Activated naive CD4-positive, alpha-beta T cell treated with Interleukin-2 at 50 U/mL for 16 hours (primary cell): Measurements from ENCODE around the gene NEDD4L.

Source experiments
- DNase-seq: peaks from one replicate; pipeline ENCODE4 v3.0.0-alpha.2; 2020

Gene NEDD4L

DNA sequence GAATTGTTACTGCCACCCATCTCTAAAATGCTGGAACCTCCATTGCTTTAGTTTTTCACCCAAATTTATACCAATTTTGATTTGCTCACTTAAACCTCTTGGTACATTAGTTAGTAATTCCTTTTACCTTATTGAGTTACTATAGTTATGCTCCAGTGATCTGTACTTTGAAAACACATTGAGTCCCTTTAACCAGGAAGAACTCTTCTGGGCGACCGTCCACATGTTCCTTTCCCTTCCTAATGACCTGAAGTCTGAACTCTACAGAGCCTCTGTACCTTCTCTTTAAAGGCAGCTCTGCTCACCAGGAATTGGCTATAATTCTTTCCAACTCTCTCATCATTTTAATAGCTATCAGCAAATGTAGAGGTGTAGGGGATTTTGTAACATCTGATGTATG is 290.0 kb downstream of the NEDD4L start:
- no peak for DNase-seq

DNA sequence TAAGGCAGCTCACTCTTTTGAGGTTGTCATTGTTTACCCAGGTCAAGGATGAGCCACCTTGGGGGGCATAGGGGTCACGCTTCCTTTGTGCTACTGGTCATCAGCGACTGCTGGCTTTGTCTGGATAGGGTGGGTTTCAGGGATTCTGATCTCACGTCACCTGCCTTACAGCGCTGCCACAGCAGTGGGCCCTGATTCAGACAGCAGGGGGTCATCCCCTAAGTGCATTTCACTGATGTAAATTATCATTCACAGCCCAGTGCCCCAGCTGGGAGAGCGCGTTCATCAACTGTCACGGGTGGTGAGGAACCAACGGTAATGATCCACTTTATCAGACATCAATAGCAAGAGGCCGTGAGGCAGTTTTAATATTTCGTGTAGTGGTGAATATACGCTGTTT is 291.2 kb downstream of the NEDD4L start:
- DNase-seq, result no peak

DNA sequence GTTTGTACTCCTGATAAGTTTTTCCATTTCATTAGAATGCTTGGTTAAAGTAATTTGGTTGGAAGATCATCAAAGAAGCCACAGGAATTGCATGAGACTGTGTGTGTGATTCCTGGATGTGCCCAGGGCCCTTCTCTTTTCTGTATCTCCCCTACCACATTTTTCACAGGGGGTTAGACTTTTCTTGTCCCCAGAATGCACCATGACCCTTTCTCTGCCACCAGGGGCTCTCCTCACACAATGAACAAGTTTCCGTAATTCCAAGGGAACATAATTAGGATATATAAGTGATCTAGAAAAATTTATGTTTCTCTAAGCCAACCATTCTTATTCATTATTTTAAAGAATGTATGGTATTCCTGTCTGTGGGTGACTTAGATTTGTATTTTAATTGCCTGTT is 291.8 kb downstream of the NEDD4L start:
- DNase-seq, result no peak

- DNase-seq, result no peak
Measured at GRCh38 chr18:58336605-58337004, 292.6 kb downstream of the NEDD4L start.

DNA sequence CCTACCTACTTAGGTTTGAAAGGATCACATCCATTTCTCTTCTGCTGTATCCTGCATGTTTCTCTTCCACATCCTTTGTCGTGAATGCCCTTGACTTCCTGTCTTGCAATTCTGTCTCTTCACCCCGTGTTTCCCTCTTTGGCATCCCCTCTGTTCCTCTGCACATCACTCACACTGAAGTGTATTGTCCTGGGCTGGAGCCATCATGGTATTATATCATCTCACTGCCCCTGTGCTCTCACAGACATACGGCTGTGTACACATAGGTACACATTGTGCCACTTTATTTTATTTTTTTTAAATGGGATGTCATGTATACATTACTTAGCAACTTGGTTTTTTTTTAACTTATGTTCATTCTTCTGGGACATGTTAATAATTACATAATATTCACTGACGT is 293.3 kb downstream of the NEDD4L start:
- no peak for DNase-seq

- no peak for DNase-seq
Measured at GRCh38 chr18:58337686-58338085, 293.7 kb downstream of the NEDD4L start.

DNA sequence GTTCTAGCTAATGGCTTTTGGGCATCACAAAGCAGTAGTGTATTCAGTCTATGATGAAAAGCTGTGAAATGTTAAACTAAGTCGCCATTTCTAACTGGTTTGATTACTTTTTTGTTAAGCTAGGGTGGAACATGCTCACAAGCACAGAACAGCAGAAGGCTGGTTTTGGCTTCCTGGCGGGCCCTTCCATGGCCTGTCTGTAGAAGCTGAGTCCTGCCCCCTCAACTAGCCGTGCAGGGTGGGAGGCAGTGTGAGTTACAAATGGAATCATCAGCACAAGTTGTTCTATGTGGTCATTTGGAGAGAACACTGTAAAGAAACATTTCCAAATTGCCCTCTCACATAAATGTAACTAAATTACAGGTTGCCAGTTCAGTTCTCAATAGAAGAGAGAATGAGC is 294.1 kb downstream of the NEDD4L start:
- no peak for DNase-seq

DNA sequence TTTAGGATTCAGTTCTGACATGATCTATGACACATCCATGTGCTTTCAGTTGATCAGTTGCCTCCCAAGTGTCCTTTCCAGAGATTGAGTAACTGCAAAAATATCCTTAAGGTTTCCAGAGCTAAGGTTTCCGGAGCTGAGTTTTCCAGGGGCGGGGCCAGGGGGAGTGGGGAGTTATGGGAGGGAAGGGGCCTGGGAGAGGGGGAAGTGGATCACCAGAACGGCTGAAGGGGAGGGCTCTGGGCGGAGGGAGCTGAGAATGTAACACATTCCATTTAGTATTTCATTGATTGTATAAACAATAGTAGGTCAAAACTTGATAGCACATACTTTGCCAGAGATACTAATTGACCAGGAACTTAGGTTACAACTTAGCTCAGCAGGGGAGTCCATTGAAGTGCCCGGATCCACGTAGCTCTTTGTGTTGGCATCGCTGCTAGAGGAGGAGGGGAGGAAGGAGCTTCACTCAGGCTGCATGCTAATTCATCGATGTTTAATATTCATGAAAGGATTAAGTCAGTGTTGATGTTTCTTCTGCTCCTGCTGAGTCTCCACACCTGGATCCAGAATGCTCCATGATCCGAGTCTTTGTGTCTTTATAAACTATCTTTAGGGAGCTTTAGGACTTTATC is 295.1 kb downstream of the NEDD4L start:
- DNase-seq, result no peak

- DNase-seq, result no peak
Measured at GRCh38 chr18:58339890-58340289, 295.9 kb downstream of the NEDD4L start.

- no peak for DNase-seq
Measured at GRCh38 chr18:58341916-58342315, 297.9 kb downstream of the NEDD4L start.

GRCh38 chr18:58344080-58344670 is 300.1 kb downstream of the NEDD4L start:
- no peak for DNase-seq

- no peak for DNase-seq
Measured at GRCh38 chr18:58344861-58345463, 300.9 kb downstream of the NEDD4L start.

GRCh38 chr18:58345875-58346274 is 301.8 kb downstream of the NEDD4L start:
- no peak for DNase-seq

DNA sequence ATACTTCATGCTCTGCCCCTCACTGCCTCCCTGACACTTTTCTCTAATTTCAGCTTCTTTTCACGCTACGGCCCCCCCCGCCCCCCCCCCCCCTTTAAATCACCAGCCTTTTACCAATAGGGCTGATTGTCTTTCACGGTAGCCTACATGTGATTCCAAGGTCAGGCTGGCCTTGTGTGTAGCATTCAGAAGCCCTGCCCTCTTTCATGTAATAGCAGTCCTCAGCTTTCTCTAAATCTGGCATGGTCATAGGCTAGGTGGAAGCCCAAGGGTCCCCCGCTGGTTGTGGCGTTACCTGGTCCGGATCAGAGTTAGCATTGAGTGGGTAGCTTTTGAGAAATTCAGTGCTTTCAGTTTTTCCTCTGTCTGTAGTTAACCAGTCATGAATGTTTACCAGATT is 303.1 kb downstream of the NEDD4L start:
- DNase-seq, result no peak

DNA sequence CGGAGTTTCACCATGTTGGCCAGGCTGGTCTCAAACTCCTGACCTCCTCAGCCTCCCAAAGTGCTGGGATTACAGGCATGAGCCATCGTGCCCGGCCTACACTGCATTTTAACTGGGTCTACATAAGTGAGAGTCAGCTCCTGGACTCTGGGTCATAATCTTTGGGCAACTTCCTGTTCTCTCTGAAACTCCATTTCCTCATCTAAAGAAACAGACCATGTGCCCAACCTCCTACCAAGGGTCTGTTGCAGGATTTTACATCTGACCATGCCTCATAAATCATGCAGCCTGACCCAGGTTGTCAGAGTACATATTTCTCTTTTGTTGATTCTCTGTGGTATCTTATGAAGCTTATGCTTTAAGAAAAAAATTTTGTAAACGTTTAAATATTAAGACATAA is 304.5 kb downstream of the NEDD4L start:
- no peak for DNase-seq

- no peak for DNase-seq
Measured at GRCh38 chr18:58348951-58349350, 304.9 kb downstream of the NEDD4L start.

DNA sequence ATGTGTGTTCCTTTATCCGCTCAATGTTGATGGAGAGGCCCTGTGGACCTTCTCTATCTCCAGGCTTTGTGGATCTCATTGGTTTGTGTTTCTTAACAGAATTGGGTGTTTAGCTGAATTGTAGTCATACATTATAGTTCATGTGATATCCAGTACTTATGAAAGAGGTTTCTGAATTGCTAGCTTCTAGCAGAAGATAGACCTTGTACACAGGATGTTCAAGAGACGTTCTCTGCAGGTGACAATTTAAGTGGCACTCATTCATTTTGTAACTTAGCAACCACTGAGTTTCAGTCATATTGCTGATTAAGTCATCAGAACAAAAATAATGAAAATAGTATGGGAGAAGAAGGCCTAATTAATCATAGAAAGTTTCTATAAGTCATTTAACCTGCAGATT is 305.6 kb downstream of the NEDD4L start:
- no peak for DNase-seq

DNA sequence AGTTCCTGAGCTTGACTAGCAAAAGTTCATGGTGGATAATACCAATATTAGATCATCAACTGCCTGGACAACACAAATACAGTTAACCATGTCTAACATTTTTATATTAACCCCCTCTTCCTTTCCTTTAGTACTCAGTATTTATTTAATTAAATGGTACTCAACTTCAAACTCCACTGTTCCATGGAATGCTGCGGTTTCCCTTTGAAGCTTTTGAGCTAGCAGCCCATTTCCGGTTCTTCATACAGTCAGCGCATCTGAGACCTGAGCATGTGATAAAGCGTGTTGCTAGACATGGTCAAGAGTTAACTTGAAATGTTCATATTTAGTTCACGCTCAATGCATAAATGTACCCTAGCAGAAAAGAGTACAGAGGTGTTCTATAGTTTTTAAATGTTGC is 306.5 kb downstream of the NEDD4L start:
- DNase-seq, result no peak

DNA sequence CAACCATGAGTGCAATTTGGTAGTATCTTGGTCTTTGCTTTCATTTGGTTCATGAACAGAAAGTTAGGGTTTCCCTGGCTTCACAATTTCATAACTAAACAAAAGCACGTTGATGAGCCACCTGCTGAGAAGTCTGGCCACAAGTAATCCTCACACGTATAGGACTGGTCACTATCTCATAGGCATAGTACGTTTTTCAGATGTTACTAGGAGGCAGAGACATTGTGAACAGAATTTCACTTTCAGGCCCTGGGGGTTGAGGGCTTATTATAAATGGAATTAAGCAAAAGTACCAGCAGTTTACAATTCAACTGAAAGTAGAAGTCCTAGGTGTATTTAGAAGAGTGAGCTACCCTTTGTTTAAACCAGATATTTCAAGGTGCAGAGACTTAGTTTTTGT is 307.8 kb downstream of the NEDD4L start:
- DNase-seq, result no peak

GRCh38 chr18:58353581-58353980 is 309.6 kb downstream of the NEDD4L start:
- DNase-seq, result no peak

DNA sequence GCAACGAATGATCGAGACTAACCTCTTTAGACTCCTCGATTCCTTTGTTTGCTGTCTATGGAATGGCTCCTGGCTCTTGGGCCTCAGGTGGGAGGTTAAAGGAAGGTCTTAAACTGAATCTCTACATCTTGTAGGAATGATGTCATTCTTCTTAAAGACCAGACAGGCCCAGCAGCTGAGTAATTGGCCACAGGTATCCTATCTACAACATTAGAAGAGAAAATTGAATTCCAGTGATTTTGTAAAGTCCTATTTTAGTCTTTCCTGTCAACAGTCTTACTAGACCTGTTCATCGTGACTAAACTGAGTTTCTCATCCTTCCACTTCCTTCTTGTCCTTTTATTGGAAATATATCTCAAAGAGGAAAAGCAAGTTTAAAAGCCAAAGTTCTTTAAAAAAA is 310.0 kb downstream of the NEDD4L start:
- no peak for DNase-seq

DNA sequence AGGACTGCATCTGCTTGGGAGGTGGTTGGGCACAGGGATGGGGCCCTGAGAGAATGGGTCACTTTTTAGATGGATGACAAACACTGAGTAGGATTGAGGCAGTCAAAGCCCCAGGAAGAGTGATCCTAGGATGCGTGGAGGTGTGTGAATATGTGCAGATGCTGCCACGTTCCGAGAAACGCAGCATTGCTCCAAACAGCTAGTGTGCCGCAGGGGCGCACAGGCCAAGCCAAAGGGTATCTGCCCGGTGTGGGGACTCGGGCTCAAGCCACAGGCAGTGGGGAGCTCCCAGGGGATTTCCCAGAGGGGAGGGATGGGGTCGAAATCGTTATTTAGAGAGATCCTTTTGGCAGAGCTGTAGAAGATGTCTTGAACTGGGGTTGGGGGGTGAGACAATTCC is 310.8 kb downstream of the NEDD4L start:
- DNase-seq, result no peak

DNA sequence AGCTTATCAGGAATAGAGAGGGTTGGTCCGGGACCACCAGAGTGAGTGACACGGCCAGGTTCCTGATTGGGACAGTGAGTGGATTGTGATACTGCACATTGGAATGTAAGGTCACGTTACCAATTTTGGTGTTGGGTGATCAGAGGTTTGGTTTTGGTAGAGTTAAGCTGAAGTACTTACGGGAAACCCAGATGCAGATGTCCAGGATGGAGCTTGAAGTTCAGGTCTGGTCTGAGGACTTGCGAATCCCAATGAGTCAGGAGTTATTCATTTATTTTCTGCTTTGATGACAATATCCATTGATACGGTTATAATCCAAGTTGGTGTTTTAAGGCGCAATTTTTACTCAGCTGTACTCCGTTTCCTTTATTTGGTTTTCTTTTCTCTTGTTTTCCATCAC is 311.2 kb downstream of the NEDD4L start:
- DNase-seq, result no peak

GRCh38 chr18:58359218-58359617 is 315.2 kb downstream of the NEDD4L start:
- no peak for DNase-seq

DNA sequence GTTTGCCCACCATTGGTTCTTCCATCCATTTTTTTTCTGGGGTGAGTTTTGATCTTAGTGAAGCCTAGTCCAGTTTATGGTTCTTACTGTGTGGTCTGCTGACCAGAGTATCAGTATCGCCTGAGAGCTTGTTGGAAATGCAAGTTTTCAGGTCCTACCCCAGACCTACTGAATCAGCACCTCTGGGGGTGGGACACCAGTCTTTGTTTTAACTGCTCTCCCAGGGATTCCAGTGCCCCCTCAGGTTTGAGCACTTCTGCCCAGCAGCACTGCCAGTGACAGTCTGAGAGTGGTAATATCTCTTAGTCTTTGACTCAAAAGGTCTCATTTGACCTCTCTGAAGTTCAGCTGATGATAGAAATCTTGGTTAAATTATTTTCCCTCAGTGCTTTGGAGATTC is 315.6 kb downstream of the NEDD4L start:
- no peak for DNase-seq
